C4-2B (cell line): ENCODE data around the gene CTNNA3.

ENCODE experiments used
- CTCF ChIP-seq: fragments of 450-650 bp; conservative IDR thresholded peaks from 2 replicates; pipeline ENCODE4 v1.5.1; 2017; ENCODE audit warnings: mild to moderate bottlenecking
- ZFX ChIP-seq: fragments of 450-650 bp; IDR thresholded peaks from 2 replicates; pipeline ENCODE4 v1.6.1; 2017

GRCh38 chr10:67224553-67224952, 471.4 kb downstream of the CTNNA3 start:
- no peak for TF ChIP-seq CTCF
- no peak for TF ChIP-seq ZFX
